Stimulated activated CD8-positive, alpha-beta memory T cell treated with anti-CD3 and anti-CD28 coated beads, Interleukin-7, amount 100 ng/mL, for 48 hours (primary cell): Measurements from ENCODE around the gene SLAMF9.
"Not testable (repeated sequence)": the region's sequence is repeated elsewhere in the genome, so short reads cannot be mapped to it uniquely, and the experiment has no call there.

Experiments used
- DNase-seq, 2 donors: peaks; one replicate each; pipeline ENCODE4 v3.0.0-alpha.2; 2020; ENCODE audit warnings: low read depth in 1 of 2; ENCODE audit errors: extremely low read depth in 1 of 2

The SLAMF9 gene

GRCh38 chr1:159921700-159922504 lies 32.1 kb downstream of the SLAMF9 start:
- DNase-seq = peak in 1 of 2 donors; percentile 39

GRCh38 chr1:159921251-159921650 lies 32.8 kb downstream of the SLAMF9 start:
- DNase-seq = no peak

GRCh38 chr1:159920651-159921050 lies 33.4 kb downstream of the SLAMF9 start:
- DNase-seq = no peak

- no peak for DNase-seq
These were observed 33.8 kb downstream of the SLAMF9 start for GRCh38 chr1:159920202-159920601.

- DNase-seq = no peak
These were observed 34.7 kb downstream of the SLAMF9 start for GRCh38 chr1:159919236-159919865.

- no peak for DNase-seq
These were observed 35.5 kb downstream of the SLAMF9 start for GRCh38 chr1:159918352-159919200.

GRCh38 chr1:159917533-159918351 lies 36.3 kb downstream of the SLAMF9 start:
- no peak for DNase-seq

- DNase-seq = no peak
These were observed 37.6 kb downstream of the SLAMF9 start for GRCh38 chr1:159916242-159917051.

GRCh38 chr1:159915571-159916241 lies 38.3 kb downstream of the SLAMF9 start:
- DNase-seq = no peak

GRCh38 chr1:159914252-159915018 lies 39.6 kb downstream of the SLAMF9 start:
- no peak for DNase-seq

GRCh38 chr1:159913451-159914192 lies 40.4 kb downstream of the SLAMF9 start:
- no peak for DNase-seq

- DNase-seq = no peak
These were observed 42.5 kb downstream of the SLAMF9 start for GRCh38 chr1:159911326-159912070.

- DNase-seq = no peak
These were observed 45.8 kb downstream of the SLAMF9 start for GRCh38 chr1:159908031-159908940.

GRCh38 chr1:159906960-159907359 lies 47.1 kb downstream of the SLAMF9 start:
- DNase-seq = no peak

GRCh38 chr1:159904036-159904435 lies 50.0 kb downstream of the SLAMF9 start:
- DNase-seq = not testable (repeated sequence)

GRCh38 chr1:159902541-159902940 lies 51.5 kb downstream of the SLAMF9 start:
- DNase-seq = no peak
